ENCODE data around the gene TBC1D22A. TPM values are rescaled to one million over a fixed set of nuclear protein-coding genes. Genes with fewer than 3 reads are reported as not detected.

The TBC1D22A gene
- total RNA-seq, 2 donors from 2014 or later: 28.9 to 31.3 TPM

GRCh38 chr22:47190276-47190956 lies 428.0 kb downstream of the TBC1D22A start:
- Histone ChIP-seq H3K4me3 (no peak overlapping the region), H3K4me1 (ENCODE audit: control insufficient read depth in 1 of 2, low read depth in 2 of 2) (no peaks in the 10 kb centered on the region), H3K9me3 (peaks cover 11% of the 10 kb centered on the region), H3K27me3 (replicated peaks; ENCODE audit: insufficient read depth) (no peaks in the 10 kb centered on the region), H3K27ac (no peak overlapping the region), H3K36me3 (no peaks in the 10 kb centered on the region)
- no peak for TF ChIP-seq CTCF (IDR thresholded peaks at IDR 0.05)
- no peak for ATAC-seq (ENCODE audit: insufficient number of reproducible peaks, low FRiP score, low read depth)
- no peak for DNase-seq (ENCODE audit: low spot score)

- TF ChIP-seq CTCF (IDR thresholded peaks at IDR 0.05): no peak
- DNase-seq (ENCODE audit: low spot score) (no peak), ATAC-seq (ENCODE audit: insufficient number of reproducible peaks, low FRiP score, low read depth) (no peak)
- no peaks in the 10 kb centered on the region for H3K27me3 ChIP-seq (replicated peaks; ENCODE audit: insufficient read depth)
- H3K4me1 ChIP-seq (ENCODE audit: control insufficient read depth in 1 of 2, low read depth in 2 of 2): no peaks in the 10 kb centered on the region
- H3K27ac ChIP-seq: no peak overlapping the region
- H3K4me3 ChIP-seq: no peak overlapping the region
- H3K36me3 ChIP-seq: no peaks in the 10 kb centered on the region
- H3K9me3 ChIP-seq: peaks cover 4% of the 10 kb centered on the region
Measured at GRCh38 chr22:47190957-47191670, 428.7 kb downstream of the TBC1D22A start.

GRCh38 chr22:47191671-47192650 lies 429.5 kb downstream of the TBC1D22A start:
- Histone ChIP-seq H3K9me3 (no peaks in the 10 kb centered on the region), H3K4me1 (ENCODE audit: control insufficient read depth in 1 of 2, low read depth in 2 of 2) (no peaks in the 10 kb centered on the region), H3K36me3 (no peaks in the 10 kb centered on the region), H3K4me3 (no peak overlapping the region), H3K27ac (no peak overlapping the region), H3K27me3 (replicated peaks; ENCODE audit: insufficient read depth) (no peaks in the 10 kb centered on the region)
- TF ChIP-seq CTCF (IDR thresholded peaks at IDR 0.05): no peak
- DNase-seq (ENCODE audit: low spot score): no peak
- no peak for ATAC-seq (ENCODE audit: insufficient number of reproducible peaks, low FRiP score, low read depth)

GRCh38 chr22:47192651-47193437 lies 430.4 kb downstream of the TBC1D22A start:
- TF ChIP-seq CTCF (IDR thresholded peaks at IDR 0.05): no peak
- Histone ChIP-seq H3K27me3 (replicated peaks; ENCODE audit: insufficient read depth) (no peaks in the 10 kb centered on the region), H3K27ac (no peak overlapping the region), H3K4me3 (no peak overlapping the region), H3K9me3 (no peaks in the 10 kb centered on the region), H3K36me3 (no peaks in the 10 kb centered on the region), H3K4me1 (ENCODE audit: control insufficient read depth in 1 of 2, low read depth in 2 of 2) (no peaks in the 10 kb centered on the region)
- DNase-seq (ENCODE audit: low spot score): no peak
- ATAC-seq (ENCODE audit: insufficient number of reproducible peaks, low FRiP score, low read depth): no peak
